Measurements from ENCODE around the gene LTK. TPM values are rescaled to one million over a fixed set of nuclear protein-coding genes. Genes with fewer than 3 reads are reported as not detected.

The LTK gene
- polyA plus RNA-seq, 3 donors = 0.12 TPM; not detected in 2

DNA sequence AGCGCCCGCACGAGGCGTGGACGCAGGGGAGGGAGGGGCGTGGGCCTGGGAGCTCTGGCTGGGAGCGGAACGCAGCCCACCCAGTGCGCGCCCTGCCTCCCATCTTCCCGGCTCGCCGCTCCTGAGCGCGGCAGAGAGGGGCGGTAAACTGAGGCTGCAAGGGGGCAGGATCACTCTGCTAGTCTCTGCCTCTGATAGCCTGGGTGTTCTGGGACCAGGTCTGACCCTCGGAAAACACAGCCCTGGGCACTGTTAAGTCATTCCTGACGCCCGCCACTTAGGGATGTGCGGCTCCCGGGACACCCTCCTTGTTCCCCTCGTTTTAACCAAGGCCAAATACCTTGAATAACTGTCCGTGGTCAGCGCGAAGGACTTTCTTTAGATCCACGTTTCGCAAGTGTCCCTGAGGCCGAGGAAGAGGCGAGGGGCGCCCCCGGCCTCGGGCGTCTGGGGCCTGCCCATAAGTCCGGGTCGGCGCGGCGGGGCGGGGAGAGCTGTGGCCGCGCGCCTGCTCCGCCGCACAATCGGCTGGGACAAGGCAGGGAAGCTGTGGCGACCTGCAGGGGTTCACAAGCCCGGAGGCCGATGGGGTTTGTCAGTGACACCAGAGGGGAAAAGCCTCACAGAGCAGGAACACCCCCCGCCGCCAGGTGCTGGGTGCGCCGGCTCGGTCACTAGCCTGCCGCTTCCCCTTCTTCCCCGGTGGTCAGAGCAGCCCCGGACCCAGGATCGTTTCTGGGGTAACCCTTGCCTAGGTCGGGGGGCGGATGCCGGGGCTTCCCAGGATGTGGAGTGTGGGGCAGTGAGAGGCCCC is 18.5 kb downstream of the LTK start:
- Mint-ChIP-seq H3K36me3 (peaks cover 4 to 7% of the 10 kb centered on the region in 2 donors), H3K4me3 (peak overlapping the region; percentile 63 to 84), H3K27ac (no peak overlapping the region), H3K9me3 (peaks cover 0 to 29% (median 4%) of the 10 kb centered on the region in 7 donors), H3K27me3 (ENCODE audit: low read depth in 3 of 3) (peaks cover 70 to 96% (median 88%) of the 10 kb centered on the region in 3 donors), H3K4me1 (peaks cover 20% of the 10 kb centered on the region)
- H3K4me1 ChIP-seq (ENCODE audit: control insufficient read depth in 1 of 2, insufficient read depth in 2 of 2, low read length in 2 of 2) = peaks cover 31 to 34% of the 10 kb centered on the region in 2 donors
- no peaks in the 10 kb centered on the region for H4K20me1 ChIP-seq (ENCODE audit: insufficient read depth, low read length)
- H3K4me3 ChIP-seq (replicated peaks in 1 of 3; ENCODE audit: low read depth in 2 of 3, low read length in 3 of 3) = peak overlapping the region in 1 of 3 experiments; percentile 90
- no peaks in the 10 kb centered on the region for H3K79me2 ChIP-seq (ENCODE audit: insufficient read depth, low read length)
- no peaks in the 10 kb centered on the region for H3K9me3 ChIP-seq (replicated peaks in 1 of 2; ENCODE audit: control insufficient read depth in 1 of 2, insufficient read depth in 1 of 2, low read length in 2 of 2)
- H3K27ac ChIP-seq (ENCODE audit: low read depth in 1 of 2, low read length in 2 of 2) = no peak overlapping the region
- peak overlapping the region; percentile 49 for H3K9ac ChIP-seq (ENCODE audit: insufficient read depth, low read length, poor library complexity, severe bottlenecking)
- H3K4me2 ChIP-seq (replicated peaks; ENCODE audit: extremely low read depth, low read length, poor library complexity, severe bottlenecking) = peak overlapping the region; percentile 98
- H3K27me3 ChIP-seq (ENCODE audit: control insufficient read depth in 2 of 2, insufficient read depth in 2 of 2, low read length in 2 of 2) = peaks cover 50 to 94% of the 10 kb centered on the region in 2 donors
- 2% methylated on average over 57 of the region's 60 CpGs for WGBS (ENCODE audit: insufficient coverage)
- H3K36me3 ChIP-seq (replicated peaks in 1 of 2; ENCODE audit: control insufficient read depth in 1 of 2, insufficient read depth in 2 of 2, low read length in 2 of 2) = no peaks in the 10 kb centered on the region
- intact Hi-C loops (cut with micrococcal nuclease) = no loop called here
- peak overlapping the region; percentile 72 for H2AFZ ChIP-seq (ENCODE audit: insufficient read depth, low read depth, low read length, poor library complexity, severe bottlenecking)
- TF ChIP-seq, protein P1, sequence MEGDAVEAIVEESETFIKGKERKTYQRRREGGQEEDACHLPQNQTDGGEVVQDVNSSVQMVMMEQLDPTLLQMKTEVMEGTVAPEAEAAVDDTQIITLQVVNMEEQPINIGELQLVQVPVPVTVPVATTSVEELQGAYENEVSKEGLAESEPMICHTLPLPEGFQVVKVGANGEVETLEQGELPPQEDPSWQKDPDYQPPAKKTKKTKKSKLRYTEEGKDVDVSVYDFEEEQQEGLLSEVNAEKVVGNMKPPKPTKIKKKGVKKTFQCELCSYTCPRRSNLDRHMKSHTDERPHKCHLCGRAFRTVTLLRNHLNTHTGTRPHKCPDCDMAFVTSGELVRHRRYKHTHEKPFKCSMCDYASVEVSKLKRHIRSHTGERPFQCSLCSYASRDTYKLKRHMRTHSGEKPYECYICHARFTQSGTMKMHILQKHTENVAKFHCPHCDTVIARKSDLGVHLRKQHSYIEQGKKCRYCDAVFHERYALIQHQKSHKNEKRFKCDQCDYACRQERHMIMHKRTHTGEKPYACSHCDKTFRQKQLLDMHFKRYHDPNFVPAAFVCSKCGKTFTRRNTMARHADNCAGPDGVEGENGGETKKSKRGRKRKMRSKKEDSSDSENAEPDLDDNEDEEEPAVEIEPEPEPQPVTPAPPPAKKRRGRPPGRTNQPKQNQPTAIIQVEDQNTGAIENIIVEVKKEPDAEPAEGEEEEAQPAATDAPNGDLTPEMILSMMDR (IDR thresholded peaks at IDR 0.05) = no peak
- DNase-seq = no peak

- 1% methylated on average over 68 of the region's 77 CpGs for WGBS (ENCODE audit: insufficient coverage)
- H3K9ac ChIP-seq (ENCODE audit: insufficient read depth, low read length, poor library complexity, severe bottlenecking) = peak overlapping the region; percentile 49
Observed at GRCh38 chr15:41494190-41494921, 19.3 kb downstream of the LTK start.

More at GRCh38 chr15:41494190-41494921, 19.3 kb downstream of the LTK start:
- Histone ChIP-seq H3K27ac (ENCODE audit: low read depth in 1 of 2, low read length in 2 of 2) (no peak overlapping the region), H3K79me2 (ENCODE audit: insufficient read depth, low read length) (no peaks in the 10 kb centered on the region), H4K20me1 (ENCODE audit: insufficient read depth, low read length) (no peaks in the 10 kb centered on the region), H2AFZ (ENCODE audit: insufficient read depth, low read depth, low read length, poor library complexity, severe bottlenecking) (peak overlapping the region; percentile 72), H3K4me3 (replicated peaks in 1 of 3; ENCODE audit: low read depth in 2 of 3, low read length in 3 of 3) (peak overlapping the region; percentile 31 to 90 (median 53)), H3K9me3 (replicated peaks in 1 of 2; ENCODE audit: control insufficient read depth in 1 of 2, insufficient read depth in 1 of 2, low read length in 2 of 2) (no peaks in the 10 kb centered on the region), H3K27me3 (ENCODE audit: control insufficient read depth in 2 of 2, insufficient read depth in 2 of 2, low read length in 2 of 2) (peaks cover 50 to 86% of the 10 kb centered on the region in 2 donors), H3K4me1 (ENCODE audit: control insufficient read depth in 1 of 2, insufficient read depth in 2 of 2, low read length in 2 of 2) (peaks cover 31 to 34% of the 10 kb centered on the region in 2 donors), H3K36me3 (replicated peaks in 1 of 2; ENCODE audit: control insufficient read depth in 1 of 2, insufficient read depth in 2 of 2, low read length in 2 of 2) (no peaks in the 10 kb centered on the region), H3K4me2 (replicated peaks; ENCODE audit: extremely low read depth, low read length, poor library complexity, severe bottlenecking) (peak overlapping the region; percentile 98)
- TF ChIP-seq, protein P1 (IDR thresholded peaks at IDR 0.05) = no peak
- Mint-ChIP-seq H3K9me3 (peaks cover 0 to 29% (median 4%) of the 10 kb centered on the region in 7 donors), H3K4me3 (peak overlapping the region; percentile 76 to 86), H3K27ac (no peak overlapping the region), H3K4me1 (peaks cover 20% of the 10 kb centered on the region), H3K36me3 (peaks cover 4 to 7% of the 10 kb centered on the region in 2 donors), H3K27me3 (ENCODE audit: low read depth in 3 of 3) (peaks cover 63 to 91% (median 84%) of the 10 kb centered on the region in 3 donors)
- intact Hi-C loops (cut with micrococcal nuclease) = no loop called here
- no peak for DNase-seq

All from CD14-positive monocyte (primary cell).